HepG2 (cell line): ENCODE results near the gene AHNAK. TPM values are rescaled to one million over a fixed set of nuclear protein-coding genes. Genes with fewer than 3 reads are reported as not detected.

Source experiments
- CBX5 ChIP-seq: sonication (generic); formaldehyde crosslinking; IDR thresholded peaks from 2 replicates; pipeline ENCODE4 v1.4.0; 2020; ENCODE audit warnings: missing genetic modification reagents, borderline replicate concordance
- CHD2 ChIP-seq: IDR thresholded peaks from 2 replicates; pipeline ENCODE4 v1.6.1; 2011; ENCODE audit warnings: low read depth, low read length, improper control_type of control experiment
- GATAD2A ChIP-seq: IDR thresholded peaks from 2 replicates; pipeline ENCODE4 v1.6.1; 2016
- HDAC1 ChIP-seq: sonication (generic); formaldehyde crosslinking; IDR thresholded peaks from 2 replicates; pipeline ENCODE4 v1.5.1; 2020; ENCODE audit warnings: mild to moderate bottlenecking, missing genetic modification reagents
- KDM1A ChIP-seq: IDR thresholded peaks from 2 replicates; pipeline ENCODE4 v1.6.1; 2016; ENCODE audit warnings: missing compliant biosample characterization
- KDM5B ChIP-seq: sonication (generic); formaldehyde crosslinking; IDR thresholded peaks from 2 replicates; pipeline ENCODE4 v1.4.0; 2020; ENCODE audit warnings: missing genetic modification reagents, mild to moderate bottlenecking, borderline replicate concordance
- MBD4 ChIP-seq: IDR thresholded peaks from 2 replicates; pipeline ENCODE4 v1.6.1; 2012; ENCODE audit warnings: low read length, inconsistent platforms, borderline replicate concordance
- MIER2 ChIP-seq: IDR thresholded peaks from 2 replicates; pipeline ENCODE4 v1.6.1; 2016; ENCODE audit warnings: missing biosample characterization, missing genetic modification reagents
- NFE2L2 ChIP-seq: fragments of 150-350 bp; IDR thresholded peaks from 2 replicates; pipeline ENCODE4 v1.6.1; 2014; ENCODE audit warnings: low read length
- NR2C2 ChIP-seq: sonication (generic); formaldehyde crosslinking; IDR thresholded peaks from 2 replicates; pipeline ENCODE4 v1.4.0; 2020; ENCODE audit warnings: missing genetic modification reagents, mild to moderate bottlenecking, moderate library complexity, borderline replicate concordance
- RBM39 ChIP-seq: fragments of 200-400 bp; formaldehyde crosslinking; IDR thresholded peaks from one replicate; pipeline ENCODE4 v1.6.1; 2018; ENCODE audit warnings: antibody characterized with exemption, mild to moderate bottlenecking, low read depth, low read length; ENCODE audit not compliant: poor library complexity, severe bottlenecking
- SMC3 ChIP-seq: IDR thresholded peaks from 2 replicates; pipeline ENCODE4 v1.6.1; 2011; ENCODE audit warnings: low read length, improper control_type of control experiment
- SOX13 ChIP-seq, 3 experiments: fragments of 450-650 bp in 1 of 3; sonication (generic) in 1 of 3; formaldehyde crosslinking in 1 of 3; IDR thresholded peaks in 2 of 3; conservative IDR thresholded peaks in 1 of 3; 2 replicates each; pipeline versions ENCODE4 v1.5.0 to v1.6.1; 2016 to 2020; ENCODE audit warnings: antibody characterized with exemption in 1 of 3, mild to moderate bottlenecking in 1 of 3, missing compliant biosample characterization in 1 of 3, missing genetic modification reagents in 1 of 3, moderate library complexity in 1 of 3
- YY1 ChIP-seq: IDR thresholded peaks from 2 replicates; pipeline ENCODE4 v1.6.1; 2011; ENCODE audit warnings: low read length, low read depth, moderate library complexity, mild to moderate bottlenecking; ENCODE audit not compliant: insufficient read depth, insufficient replicate concordance
- ZNF24 ChIP-seq: fragments of 450-650 bp; IDR thresholded peaks from 2 replicates; pipeline ENCODE4 v1.6.1; 2017; ENCODE audit warnings: antibody characterized with exemption, mild to moderate bottlenecking
- ZNF292 ChIP-seq: sonication (generic); formaldehyde crosslinking; IDR thresholded peaks from 2 replicates; pipeline ENCODE4 v1.8.1; 2022; ENCODE audit warnings: mild to moderate bottlenecking, low read depth, missing genetic modification reagents, borderline replicate concordance
- ZNF296 ChIP-seq: sonication (generic); formaldehyde crosslinking; conservative IDR thresholded peaks from 2 replicates; pipeline ENCODE4 v1.5.0; 2020; ENCODE audit warnings: mild to moderate bottlenecking, missing genetic modification reagents
- ZNF3 ChIP-seq: IDR thresholded peaks from 2 replicates; pipeline ENCODE4 v1.7.0; 2017; ENCODE audit warnings: inconsistent platforms
- ZNF331 ChIP-seq: sonication (generic); formaldehyde crosslinking; IDR thresholded peaks from 2 replicates; pipeline ENCODE4 v1.4.0; 2020; ENCODE audit warnings: missing genetic modification reagents
- ZNF503 ChIP-seq: sonication (generic); formaldehyde crosslinking; IDR thresholded peaks from 2 replicates; pipeline ENCODE4 v1.4.0; 2020; ENCODE audit warnings: missing genetic modification reagents
- ZNF550 ChIP-seq: sonication (generic); formaldehyde crosslinking; IDR thresholded peaks from 2 replicates; pipeline ENCODE4 v1.4.0; 2020; ENCODE audit warnings: mild to moderate bottlenecking, missing genetic modification reagents, borderline replicate concordance
- ZNF788 ChIP-seq: sonication (generic); formaldehyde crosslinking; IDR thresholded peaks from 2 replicates; pipeline ENCODE4 v1.5.0; 2020; ENCODE audit warnings: mild to moderate bottlenecking, missing genetic modification reagents, borderline replicate concordance
- polyA plus RNA-seq, 8 experiments: library from polyadenylated mRNA; depleted of rRNA in 3 of 8; stranded (reverse) in 7 of 8; unstranded in 1 of 8; fragments of >200 nt; fragmentation: Illumina TruSeq in 4 of 8; extraction: Trizol in 4 of 8; gene quantifications; 2 replicates each; pipeline versions ENCODE4 v1.2.1 to v1.2.3, GENCODE V29; 2011 to 2016; ENCODE audit warnings: low read depth in 4 of 8, missing spikeins in 1 of 8, mixed read lengths in 1 of 8; ENCODE audit not compliant: insufficient read depth in 1 of 8
- total RNA-seq, 5 experiments: library from RNA; depleted of rRNA; stranded (reverse); fragments of >200 nt; fragmentation: Illumina TruSeq; extraction: Trizol; gene quantifications; 2 replicates each; pipeline ENCODE4 v1.2.3, GENCODE V29; 2016; ENCODE audit warnings: low read depth in 1 of 5
- TF ChIP-seq, protein P1 (sequence below): sonication (generic); formaldehyde crosslinking; IDR thresholded peaks from 2 replicates; pipeline ENCODE4 v1.8.0; 2022; ENCODE audit warnings: mild to moderate bottlenecking, missing genetic modification reagents
- TF ChIP-seq, protein P2 (sequence below): sonication (generic); formaldehyde crosslinking; IDR thresholded peaks from 2 replicates; pipeline ENCODE4 v1.4.0; 2020; ENCODE audit warnings: missing genetic modification reagents, borderline replicate concordance
- TF ChIP-seq, protein P3 (sequence below): sonication (generic); formaldehyde crosslinking; IDR thresholded peaks from 2 replicates; pipeline ENCODE4 v1.4.0; 2020; ENCODE audit warnings: missing genetic modification reagents

The AHNAK gene
- total and polyA plus RNA-seq, 2 of the 13 experiments (the other 11 are each of a cell fraction or from before 2014, with no cell fraction given): 23.4 to 25.0 TPM

DNA sequence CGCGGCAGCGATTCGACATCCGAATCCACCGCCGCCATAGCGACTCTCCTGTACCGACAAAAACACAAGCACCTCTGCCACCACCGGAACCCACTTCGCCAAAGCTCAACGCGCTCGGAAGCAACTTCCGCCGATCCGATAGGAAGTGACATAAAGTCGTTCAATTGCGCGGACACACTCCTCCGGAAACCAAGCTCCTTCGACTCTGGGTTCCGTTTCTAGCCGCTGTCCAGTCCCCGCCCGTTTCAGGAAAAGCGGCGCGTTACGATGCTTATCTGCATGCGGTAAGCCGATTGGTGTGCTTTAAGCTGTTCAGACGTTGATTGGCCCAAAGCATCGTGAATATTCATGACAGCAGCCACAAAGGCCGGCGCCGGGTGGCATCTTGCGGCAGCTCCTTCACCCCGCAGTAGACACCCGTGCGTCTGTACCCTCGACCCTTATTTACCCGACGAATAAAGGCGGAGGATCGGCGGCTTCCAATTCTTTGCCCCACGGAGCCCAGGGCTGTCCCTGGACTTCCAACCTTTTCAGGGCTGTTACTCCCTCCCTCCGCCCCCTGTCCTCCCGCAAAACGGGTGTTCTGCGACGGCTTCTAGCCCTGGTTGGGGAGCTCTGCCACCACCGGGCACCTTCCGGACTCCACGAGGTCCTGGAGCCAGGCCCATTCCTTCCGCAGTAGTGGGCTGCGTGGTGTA lies 45.0 kb upstream of the AHNAK start, which contains the start of gene TUT1 (continued):
- TF ChIP-seq ZNF292 (CRISPR knock-in tag) (peak; percentile 19; the same call in 1 of the 2 replicates), ZNF3 (CRISPR knock-in tag) (no peak), SOX13 (IDR thresholded peaks at IDR 0.05) (no peak), SOX13 (CRISPR knock-in tag; conservative IDR thresholded peaks at IDR 0.05 in 1 of 2, IDR thresholded peaks at IDR 0.05 in 1 of 2) (peak in 1 of 2 experiments; percentile 65; a peak in 2 of 4 replicates), ZNF296 (CRISPR knock-in tag) (no peak), MBD4 (no peak), ZNF788 (CRISPR knock-in tag) (peak; percentile 94; the same call in 1 of the 2 replicates), ZNF550 (no peak), SMC3 (no peak), ZNF503 (CRISPR knock-in tag) (no peak), CHD2 (peak; percentile 8; the same call in 1 of the 2 replicates), KDM5B (no peak; the same call in 1 of the 2 replicates), YY1 (peak; percentile 87), MIER2 (peak; percentile 83; the same call in 1 of the 2 replicates), HDAC1 (CRISPR knock-in tag) (peak; percentile 92), NR2C2 (CRISPR knock-in tag) (peak; percentile 89), NFE2L2 (no peak; the same call in 1 of the 2 replicates), KDM1A (CRISPR knock-in tag) (no peak), CBX5 (CRISPR knock-in tag) (peak; percentile 91; the same call in 1 of the 2 replicates), ZNF24 (peak; percentile 58; the same call in 1 of the 2 replicates), GATAD2A (CRISPR knock-in tag) (peak; percentile 82), RBM39 (peak; percentile 72), ZNF331 (CRISPR knock-in tag) (peak; percentile 90)
- TF ChIP-seq, protein P1, sequence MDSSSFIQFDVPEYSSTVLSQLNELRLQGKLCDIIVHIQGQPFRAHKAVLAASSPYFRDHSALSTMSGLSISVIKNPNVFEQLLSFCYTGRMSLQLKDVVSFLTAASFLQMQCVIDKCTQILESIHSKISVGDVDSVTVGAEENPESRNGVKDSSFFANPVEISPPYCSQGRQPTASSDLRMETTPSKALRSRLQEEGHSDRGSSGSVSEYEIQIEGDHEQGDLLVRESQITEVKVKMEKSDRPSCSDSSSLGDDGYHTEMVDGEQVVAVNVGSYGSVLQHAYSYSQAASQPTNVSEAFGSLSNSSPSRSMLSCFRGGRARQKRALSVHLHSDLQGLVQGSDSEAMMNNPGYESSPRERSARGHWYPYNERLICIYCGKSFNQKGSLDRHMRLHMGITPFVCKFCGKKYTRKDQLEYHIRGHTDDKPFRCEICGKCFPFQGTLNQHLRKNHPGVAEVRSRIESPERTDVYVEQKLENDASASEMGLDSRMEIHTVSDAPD (CRISPR knock-in tag): peak; percentile 83
- TF ChIP-seq, protein P2, sequence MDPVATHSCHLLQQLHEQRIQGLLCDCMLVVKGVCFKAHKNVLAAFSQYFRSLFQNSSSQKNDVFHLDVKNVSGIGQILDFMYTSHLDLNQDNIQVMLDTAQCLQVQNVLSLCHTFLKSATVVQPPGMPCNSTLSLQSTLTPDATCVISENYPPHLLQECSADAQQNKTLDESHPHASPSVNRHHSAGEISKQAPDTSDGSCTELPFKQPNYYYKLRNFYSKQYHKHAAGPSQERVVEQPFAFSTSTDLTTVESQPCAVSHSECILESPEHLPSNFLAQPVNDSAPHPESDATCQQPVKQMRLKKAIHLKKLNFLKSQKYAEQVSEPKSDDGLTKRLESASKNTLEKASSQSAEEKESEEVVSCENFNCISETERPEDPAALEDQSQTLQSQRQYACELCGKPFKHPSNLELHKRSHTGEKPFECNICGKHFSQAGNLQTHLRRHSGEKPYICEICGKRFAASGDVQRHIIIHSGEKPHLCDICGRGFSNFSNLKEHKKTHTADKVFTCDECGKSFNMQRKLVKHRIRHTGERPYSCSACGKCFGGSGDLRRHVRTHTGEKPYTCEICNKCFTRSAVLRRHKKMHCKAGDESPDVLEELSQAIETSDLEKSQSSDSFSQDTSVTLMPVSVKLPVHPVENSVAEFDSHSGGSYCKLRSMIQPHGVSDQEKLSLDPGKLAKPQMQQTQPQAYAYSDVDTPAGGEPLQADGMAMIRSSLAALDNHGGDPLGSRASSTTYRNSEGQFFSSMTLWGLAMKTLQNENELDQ (CRISPR knock-in tag): no peak
- TF ChIP-seq, protein P3, sequence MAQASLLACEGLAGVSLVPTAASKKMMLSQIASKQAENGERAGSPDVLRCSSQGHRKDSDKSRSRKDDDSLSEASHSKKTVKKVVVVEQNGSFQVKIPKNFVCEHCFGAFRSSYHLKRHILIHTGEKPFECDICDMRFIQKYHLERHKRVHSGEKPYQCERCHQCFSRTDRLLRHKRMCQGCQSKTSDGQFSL: peak; percentile 57
